GM21529 (cell line): Measurements from ENCODE around the gene ZNF385D.

ENCODE experiments used
- ATAC-seq: cut with Tn5 transposase; IDR thresholded peaks from one replicate; pipeline ENCODE4 v1.9.1; 2021; ENCODE audit not compliant: unreplicated experiment

ZNF385D gene

GRCh38 chr3:21618695-21619094 lies 132.3 kb downstream of the ZNF385D start:
- ATAC-seq = no peak

- no peak for ATAC-seq
These were observed 137.5 kb downstream of the ZNF385D start for GRCh38 chr3:21613372-21614070.

- no peak for ATAC-seq
These were observed 149.8 kb downstream of the ZNF385D start for GRCh38 chr3:21601178-21601577.

- no peak for ATAC-seq
These were observed 151.1 kb downstream of the ZNF385D start for GRCh38 chr3:21599890-21600289.

- ATAC-seq = no peak
These were observed 158.2 kb downstream of the ZNF385D start for GRCh38 chr3:21592828-21593227.

GRCh38 chr3:21587894-21588293 lies 163.1 kb downstream of the ZNF385D start:
- ATAC-seq = no peak

GRCh38 chr3:21585216-21585740 lies 165.7 kb downstream of the ZNF385D start:
- no peak for ATAC-seq

- ATAC-seq = no peak
These were observed 177.7 kb downstream of the ZNF385D start for GRCh38 chr3:21573291-21573690.

GRCh38 chr3:21564531-21564930 lies 186.5 kb downstream of the ZNF385D start:
- no peak for ATAC-seq

GRCh38 chr3:21562243-21562642 lies 188.8 kb downstream of the ZNF385D start:
- no peak for ATAC-seq

- ATAC-seq = no peak
These were observed 189.5 kb downstream of the ZNF385D start for GRCh38 chr3:21561472-21561871.

- no peak for ATAC-seq
These were observed 200.0 kb downstream of the ZNF385D start for GRCh38 chr3:21551019-21551418.

- no peak for ATAC-seq
These were observed 206.9 kb downstream of the ZNF385D start for GRCh38 chr3:21544076-21544462.

- ATAC-seq = no peak
These were observed 207.5 kb downstream of the ZNF385D start for GRCh38 chr3:21543380-21544075.

- ATAC-seq = no peak
These were observed 208.2 kb downstream of the ZNF385D start for GRCh38 chr3:21542656-21543379.

GRCh38 chr3:21540265-21540664 lies 210.7 kb downstream of the ZNF385D start:
- ATAC-seq = no peak

GRCh38 chr3:21534462-21534861 lies 216.5 kb downstream of the ZNF385D start:
- no peak for ATAC-seq

- no peak for ATAC-seq
These were observed 218.0 kb downstream of the ZNF385D start for GRCh38 chr3:21533002-21533401.

- ATAC-seq = no peak
These were observed 219.1 kb downstream of the ZNF385D start for GRCh38 chr3:21531909-21532308.

- no peak for ATAC-seq
These were observed 222.6 kb downstream of the ZNF385D start for GRCh38 chr3:21528291-21528995.

GRCh38 chr3:21526461-21526860 lies 224.5 kb downstream of the ZNF385D start:
- no peak for ATAC-seq
